ENCODE results near the gene CAPRIN2. TPM values are rescaled to one million over a fixed set of nuclear protein-coding genes. Genes with fewer than 3 reads are reported as not detected.

CAPRIN2 gene
- total RNA-seq, 1 experiment from 2014 or later: 123 TPM

- no peak overlapping the region for H3K14ac ChIP-seq (ENCODE audit: insufficient read depth, low read length)
- H2BK12ac ChIP-seq (ENCODE audit: insufficient read length, low read depth, low read length): no peak overlapping the region
- H3K27ac ChIP-seq (ENCODE audit: insufficient read length, low read depth, low read length): no peak overlapping the region
- H3K79me1 ChIP-seq (ENCODE audit: insufficient read depth, low read depth, low read length, poor library complexity, severe bottlenecking): no peaks in the 10 kb centered on the region
- peaks cover 31 to 35% of the 10 kb centered on the region in 2 experiments for H3K4me1 Mint-ChIP-seq
- H3K27me3 ChIP-seq (ENCODE audit: insufficient read depth, low read length): no peaks in the 10 kb centered on the region
- peaks cover 10% of the 10 kb centered on the region for H3K23me2 ChIP-seq (ENCODE audit: insufficient read length, low read depth, low read length, poor library complexity, severe bottlenecking)
- no peak overlapping the region for H2BK5ac ChIP-seq (ENCODE audit: insufficient read length, low read length)
- no peak overlapping the region for H2AFZ ChIP-seq (ENCODE audit: low read length)
- H4K8ac ChIP-seq (replicated peaks; ENCODE audit: insufficient read length, low read depth, low read length): no peak overlapping the region
- no peak for DNase-seq
- H3K27ac Mint-ChIP-seq: peak overlapping the region; percentile 7 to 50 (median 39); a peak in 5 of 7 replicates
- H3K56ac ChIP-seq (ENCODE audit: insufficient read length, low read depth, low read length): no peak overlapping the region
- no peaks in the 10 kb centered on the region for H3K36me3 Mint-ChIP-seq (ENCODE audit: insufficient read depth in 1 of 3, low read depth in 3 of 3)
- no peak overlapping the region for H2BK20ac ChIP-seq (ENCODE audit: low read depth, low read length, poor library complexity, severe bottlenecking)
- H3T11ph ChIP-seq (ENCODE audit: low read length): no peak overlapping the region
- H4K20me1 ChIP-seq (ENCODE audit: control insufficient read depth, insufficient read depth, insufficient read length): no peaks in the 10 kb centered on the region
- H3K27me3 Mint-ChIP-seq (ENCODE audit: low read depth): no peaks in the 10 kb centered on the region
- peak overlapping the region; percentile 77 for H3K4me2 ChIP-seq (ENCODE audit: insufficient read depth, insufficient read length, low read length)
- no peak overlapping the region for H4K91ac ChIP-seq (ENCODE audit: insufficient read length, low read depth, low read length)
- no peaks in the 10 kb centered on the region for H3K4me1 ChIP-seq (ENCODE audit: insufficient read depth, low read length)
- no CpG with 5 or more reads among the region's 6 CpGs for WGBS (ENCODE audit: extremely low coverage, insufficient read length, low lambda C conversion rate)
- peaks cover 2% of the 10 kb centered on the region; the same call in 1 of the 2 replicates for H3K79me2 ChIP-seq (ENCODE audit: insufficient read depth, low read length)
- H3K18ac ChIP-seq (ENCODE audit: insufficient read length, low read depth, low read length): no peak overlapping the region
- H3K9ac ChIP-seq (ENCODE audit: extremely low read depth, insufficient read length, low read length): peak overlapping the region; percentile 66
- peak overlapping the region; percentile 89 to 93 for H3K4me3 Mint-ChIP-seq
- H2BK120ac ChIP-seq (ENCODE audit: low read depth, low read length, poor library complexity, severe bottlenecking): no peak overlapping the region
- H4K5ac ChIP-seq (ENCODE audit: insufficient read length, low read depth, low read length): no peak overlapping the region
- H3K4ac ChIP-seq (ENCODE audit: low read depth, low read length): no peak overlapping the region
- no peaks in the 10 kb centered on the region for H3K9me3 ChIP-seq (ENCODE audit: control insufficient read depth, low read depth, low read length)
- H2AK5ac ChIP-seq (ENCODE audit: insufficient read length, low read length): no peak overlapping the region
- no peak overlapping the region for H3K23ac ChIP-seq (ENCODE audit: insufficient read length, low read depth, low read length)
- H2BK15ac ChIP-seq (ENCODE audit: low read depth, low read length): no peak overlapping the region
- no peak for TF ChIP-seq CTCF (conservative IDR thresholded peaks at IDR 0.05)
- no peaks in the 10 kb centered on the region for H3K9me3 Mint-ChIP-seq
Measured at GRCh38 chr12:30696103-30696408, 58.7 kb downstream of the CAPRIN2 start.

Data from H9 (cell line).